Tibial nerve (tissue), 4 donors: ENCODE data around the gene COL4A1. TPM values are rescaled to one million over a fixed set of nuclear protein-coding genes. Genes with fewer than 3 reads are reported as not detected.

Experiments used
- DNase-seq, 2 donors: peaks; one replicate each; pipeline ENCODE4 v3.0.0-alpha.2; 2019; ENCODE audit warnings: low spot score in 2 of 2
- H3K27ac ChIP-seq, 4 donors: fragments of 200-600 bp; sonication (generic) in 3 of 4; one replicate each; pipeline ENCODE4 v1.5.1; 2017 to 2019; ENCODE audit warnings: mild to moderate bottlenecking in 1 of 4
- H3K27me3 ChIP-seq, 2 donors: fragments of 200-600 bp; sonication (generic) in 1 of 2; one replicate each; pipeline versions ENCODE4 v1.5.1 to v1.6.0; 2017 to 2019
- H3K36me3 ChIP-seq, 3 donors: fragments of 200-600 bp; sonication (generic); one replicate each; pipeline ENCODE4 v1.5.1; 2018 to 2019
- H3K4me1 ChIP-seq, 4 donors: fragments of 200-600 bp; sonication (generic) in 3 of 4; one replicate each; pipeline ENCODE4 v1.5.1; 2017 to 2019
- H3K4me3 ChIP-seq, 4 donors: fragments of 200-600 bp; sonication (generic) in 3 of 4; one replicate each; pipeline ENCODE4 v1.5.1; 2017 to 2019; ENCODE audit warnings: mild to moderate bottlenecking in 1 of 4, moderate library complexity in 1 of 4
- H3K9me3 ChIP-seq, 4 donors: fragments of 200-600 bp; sonication (generic) in 3 of 4; one replicate each; pipeline ENCODE4 v1.5.1; 2017 to 2019
- EP300 ChIP-seq, 2 donors: sonication (generic); formaldehyde crosslinking; IDR thresholded peaks; one replicate each; pipeline ENCODE4 v1.6.1; 2017; ENCODE audit warnings: antibody characterized with exemption in 2 of 2, mild to moderate bottlenecking in 1 of 2
- POLR2A ChIP-seq, 2 donors: fragments of 450-650 bp; IDR thresholded peaks; one replicate each; pipeline ENCODE4 v1.6.1; 2017; ENCODE audit warnings: antibody characterized with exemption in 2 of 2, mild to moderate bottlenecking in 2 of 2, moderate library complexity in 2 of 2
- WGBS, 2 donors: methylation state at CpG; one replicate each; pipeline ENCODE4 v1.1.5; 2018; 5-methylcytosine and 5-hydroxymethylcytosine counted together
- total RNA-seq, 4 donors: library from RNA; depleted of rRNA; stranded (reverse); fragments of >200 nt; gene quantifications; one replicate each; pipeline ENCODE4 v1.1.0, GENCODE V29; 2016
- TF ChIP-seq, protein P1 (sequence below), 5 experiments: fragments of 200-600 bp in 3 of 5; fragments of 450-650 bp in 2 of 5; sonication (generic) in 3 of 5; IDR thresholded peaks; one replicate each; pipeline ENCODE4 v1.5.1; 2016 to 2019; ENCODE audit warnings: antibody characterized with exemption in 5 of 5, mild to moderate bottlenecking in 3 of 5, moderate library complexity in 2 of 5

COL4A1 gene
- total RNA-seq, 4 donors from 2014 or later: 385 to 583 (median 526) TPM

DNA sequence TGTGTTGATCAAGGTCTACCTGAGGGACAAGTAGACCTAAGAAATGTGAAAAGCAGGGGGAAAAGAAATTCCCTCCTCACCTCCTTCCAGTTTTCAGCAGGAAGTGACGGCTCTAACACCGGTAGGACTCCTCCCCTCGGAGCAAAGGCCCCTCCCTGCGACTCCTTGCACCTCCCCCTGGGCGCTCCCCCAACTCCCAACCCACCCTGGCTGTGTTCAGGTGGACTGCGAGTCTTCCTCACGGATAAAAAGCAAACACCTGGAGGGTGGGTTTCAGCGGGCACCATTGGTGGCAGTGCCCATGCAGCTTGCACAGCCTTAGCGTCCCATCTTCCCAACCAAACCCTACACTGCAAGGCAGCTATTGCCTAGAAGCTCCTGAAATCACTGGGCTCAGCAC is 124.5 kb downstream of the COL4A1 start:
- Histone ChIP-seq H3K9me3 (no peaks in the 10 kb centered on the region), H3K4me3 (no peak overlapping the region), H3K27ac (no peak overlapping the region), H3K27me3 (no peaks in the 10 kb centered on the region), H3K36me3 (peaks cover 9 to 100% (median 12%) of the 10 kb centered on the region in 3 donors), H3K4me1 (no peaks in the 10 kb centered on the region)
- no peak for DNase-seq
- 83 to 91% methylated on average over 8 to 9 of the region's 9 CpGs for WGBS, 2 donors
- TF ChIP-seq, protein P1, sequence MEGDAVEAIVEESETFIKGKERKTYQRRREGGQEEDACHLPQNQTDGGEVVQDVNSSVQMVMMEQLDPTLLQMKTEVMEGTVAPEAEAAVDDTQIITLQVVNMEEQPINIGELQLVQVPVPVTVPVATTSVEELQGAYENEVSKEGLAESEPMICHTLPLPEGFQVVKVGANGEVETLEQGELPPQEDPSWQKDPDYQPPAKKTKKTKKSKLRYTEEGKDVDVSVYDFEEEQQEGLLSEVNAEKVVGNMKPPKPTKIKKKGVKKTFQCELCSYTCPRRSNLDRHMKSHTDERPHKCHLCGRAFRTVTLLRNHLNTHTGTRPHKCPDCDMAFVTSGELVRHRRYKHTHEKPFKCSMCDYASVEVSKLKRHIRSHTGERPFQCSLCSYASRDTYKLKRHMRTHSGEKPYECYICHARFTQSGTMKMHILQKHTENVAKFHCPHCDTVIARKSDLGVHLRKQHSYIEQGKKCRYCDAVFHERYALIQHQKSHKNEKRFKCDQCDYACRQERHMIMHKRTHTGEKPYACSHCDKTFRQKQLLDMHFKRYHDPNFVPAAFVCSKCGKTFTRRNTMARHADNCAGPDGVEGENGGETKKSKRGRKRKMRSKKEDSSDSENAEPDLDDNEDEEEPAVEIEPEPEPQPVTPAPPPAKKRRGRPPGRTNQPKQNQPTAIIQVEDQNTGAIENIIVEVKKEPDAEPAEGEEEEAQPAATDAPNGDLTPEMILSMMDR (IDR thresholded peaks at IDR 0.05): no peak
- TF ChIP-seq EP300 (IDR thresholded peaks at IDR 0.05) (no peak), POLR2A (IDR thresholded peaks at IDR 0.05) (no peak)

DNA sequence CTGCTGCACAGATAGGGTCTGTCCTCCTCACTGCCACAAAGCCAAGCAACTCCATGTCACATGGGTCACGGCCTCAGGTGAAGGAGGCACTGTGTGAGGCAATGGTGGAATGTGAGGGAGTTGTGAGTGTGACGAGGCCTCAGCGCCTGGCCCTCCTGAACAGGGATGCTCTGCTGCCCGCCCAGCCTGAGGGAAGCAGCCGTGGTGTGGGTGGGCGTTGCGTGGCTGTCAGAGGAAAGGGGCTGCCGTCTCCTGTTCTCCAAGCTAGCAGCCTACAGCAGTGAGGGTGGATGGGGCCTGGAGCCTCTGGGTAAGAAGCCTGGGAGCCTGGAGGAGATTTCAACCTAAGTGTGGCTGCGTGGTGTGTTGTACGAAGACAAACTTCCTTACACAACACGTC is 125.0 kb downstream of the COL4A1 start:
- H3K9me3 ChIP-seq: no peaks in the 10 kb centered on the region
- no peaks in the 10 kb centered on the region for H3K27me3 ChIP-seq
- WGBS, 2 donors: 81 to 88% methylated on average over 8 to 11 of the region's 11 CpGs
- H3K36me3 ChIP-seq: peaks cover 9 to 100% (median 13%) of the 10 kb centered on the region in 3 donors
- no peak overlapping the region for H3K4me3 ChIP-seq
- no peaks in the 10 kb centered on the region for H3K4me1 ChIP-seq
- TF ChIP-seq, protein P1 (IDR thresholded peaks at IDR 0.05): no peak
- TF ChIP-seq POLR2A (IDR thresholded peaks at IDR 0.05) (no peak), EP300 (IDR thresholded peaks at IDR 0.05) (no peak)
- DNase-seq: no peak
- H3K27ac ChIP-seq: no peak overlapping the region

DNA sequence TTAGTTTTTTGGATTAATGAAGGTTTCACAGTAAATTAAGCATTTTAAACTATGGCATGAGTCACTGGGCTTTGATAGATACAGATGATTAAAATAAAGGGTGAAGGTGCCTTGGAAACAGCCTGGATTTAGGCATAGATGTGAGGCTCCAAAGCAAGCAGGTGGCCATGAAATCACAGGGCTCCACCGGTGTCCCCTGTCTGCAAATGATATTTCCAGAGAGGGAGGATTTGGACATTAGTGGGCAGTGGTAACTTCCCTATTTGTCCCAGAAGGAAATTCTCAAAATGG is 127.2 kb downstream of the COL4A1 start:
- no peak overlapping the region for H3K27ac ChIP-seq
- H3K27me3 ChIP-seq: no peaks in the 10 kb centered on the region
- H3K9me3 ChIP-seq: no peaks in the 10 kb centered on the region
- no peak for DNase-seq
- no peak overlapping the region for H3K4me3 ChIP-seq
- TF ChIP-seq, protein P1 (IDR thresholded peaks at IDR 0.05): no peak
- TF ChIP-seq EP300 (IDR thresholded peaks at IDR 0.05) (no peak), POLR2A (IDR thresholded peaks at IDR 0.05) (no peak)
- 47 to 86% methylated on average over 1 of the region's 1 CpG for WGBS, 2 donors
- no peaks in the 10 kb centered on the region for H3K4me1 ChIP-seq
- H3K36me3 ChIP-seq: peaks cover 10 to 100% (median 20%) of the 10 kb centered on the region in 3 donors

DNA sequence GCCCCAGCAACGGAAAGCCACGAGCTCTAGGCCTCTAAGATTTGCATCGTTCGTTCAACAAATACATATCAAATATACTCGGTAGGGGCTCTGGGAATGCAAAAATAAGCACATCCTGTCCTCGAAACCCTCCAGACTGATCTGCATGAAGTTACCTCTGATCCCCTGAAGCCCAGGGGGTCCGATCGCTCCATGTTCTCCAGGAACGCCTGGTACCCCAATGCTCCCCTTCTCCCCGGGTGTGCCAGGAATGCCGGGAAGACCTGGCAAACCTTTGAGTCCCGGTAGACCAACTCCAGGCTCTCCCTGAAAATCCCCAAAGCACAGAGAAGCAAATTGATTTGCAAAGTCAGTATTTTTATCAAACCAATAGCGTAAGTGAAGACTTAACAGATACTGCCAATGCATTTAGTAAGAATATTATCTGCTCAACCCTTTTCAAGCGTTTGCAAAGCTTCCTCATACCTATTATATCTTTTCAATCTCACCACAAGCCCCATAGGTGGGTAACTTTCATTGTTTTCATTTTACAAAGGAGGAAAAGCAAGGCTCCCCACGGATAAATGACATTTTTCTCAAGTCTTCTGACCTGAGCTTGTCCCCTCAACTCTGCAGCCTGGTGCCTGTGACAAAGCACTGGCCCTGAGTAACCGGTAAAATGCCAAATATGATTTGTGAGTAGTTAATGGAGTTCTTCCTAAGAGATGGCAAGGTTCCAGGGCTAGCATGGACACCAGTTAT is 127.7 kb downstream of the COL4A1 start:
- Histone ChIP-seq H3K27ac (no peak overlapping the region), H3K4me3 (no peak overlapping the region), H3K27me3 (no peaks in the 10 kb centered on the region), H3K9me3 (no peaks in the 10 kb centered on the region), H3K4me1 (no peaks in the 10 kb centered on the region), H3K36me3 (peaks cover 8 to 100% (median 25%) of the 10 kb centered on the region in 3 donors)
- WGBS, 2 donors: 85 to 86% methylated on average over 14 to 16 of the region's 16 CpGs
- TF ChIP-seq EP300 (IDR thresholded peaks at IDR 0.05): no peak
- TF ChIP-seq POLR2A (IDR thresholded peaks at IDR 0.05): no peak
- TF ChIP-seq, protein P1 (IDR thresholded peaks at IDR 0.05): no peak
- DNase-seq: no peak

DNA sequence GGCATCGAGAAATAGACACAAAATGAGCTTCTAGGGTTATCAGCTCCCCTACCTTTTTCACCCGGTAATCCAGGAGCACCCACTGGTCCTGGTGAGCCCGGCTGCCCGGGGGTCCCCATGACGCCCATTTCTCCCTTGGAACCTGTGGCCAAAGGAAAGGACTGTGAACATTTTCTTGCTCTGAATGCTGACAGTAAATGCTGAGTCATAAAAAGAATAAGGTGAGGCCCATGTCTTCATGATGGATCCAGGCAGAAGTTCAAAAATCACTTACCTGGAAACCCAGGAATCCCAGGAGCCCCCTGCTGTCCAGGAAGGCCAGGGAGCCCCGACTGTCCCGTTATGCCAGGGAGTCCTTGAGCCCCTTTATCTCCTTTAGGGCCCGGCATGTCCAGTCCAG is 129.2 kb downstream of the COL4A1 start:
- Histone ChIP-seq H3K27ac (peak overlapping the region in 1 of 4 donors; percentile 18), H3K36me3 (peaks cover 13 to 100% (median 37%) of the 10 kb centered on the region in 3 donors), H3K4me1 (no peaks in the 10 kb centered on the region), H3K27me3 (no peaks in the 10 kb centered on the region), H3K9me3 (peaks cover 0 to 10% (median 0%) of the 10 kb centered on the region in 4 donors), H3K4me3 (no peak overlapping the region)
- 85 to 89% methylated on average over 8 of the region's 8 CpGs for WGBS, 2 donors
- no peak for DNase-seq
- TF ChIP-seq POLR2A (IDR thresholded peaks at IDR 0.05) (no peak), EP300 (IDR thresholded peaks at IDR 0.05) (no peak)
- TF ChIP-seq, protein P1 (IDR thresholded peaks at IDR 0.05): no peak
